CD4-positive, alpha-beta T cell (primary cell): ENCODE measurements around the gene MTM1. TPM values are rescaled to one million over a fixed set of nuclear protein-coding genes. Genes with fewer than 3 reads are reported as not detected.

Source experiments
- ATAC-seq: fragments of 200-7000 bp; cut with Tn5 transposase; one replicate; pipeline ENCODE4 v1.10.0; 2022; ENCODE audit warnings: mild to moderate bottlenecking; ENCODE audit not compliant: poor library complexity
- CTCF ChIA-PET: fragments of 350-600 bp; sonication (Branson Sonifier 250); formaldehyde crosslinking; loops from one replicate; lab custom pipeline; 2021; ENCODE audit warnings: antibody characterized with exemption, inconsistent platforms; lab: Charles Lee
- POLR2A ChIA-PET: fragments of 350-600 bp; sonication (Branson Sonifier 250); formaldehyde crosslinking; loops from one replicate; lab custom pipeline; 2021; ENCODE audit warnings: antibody characterized with exemption, inconsistent platforms; lab: Charles Lee
- DNase-seq, 14 experiments: peaks; one replicate each; pipeline ENCODE4 v3.0.0-alpha.2; 2013 to 2020; ENCODE audit warnings: mixed read lengths in 2 of 14
- H3K27ac ChIP-seq, 2 donors: one replicate each; pipeline versions ENCODE4 v1.5.1 to v1.7.0; 2013; ENCODE audit warnings: low read length in 2 of 2, low read depth in 1 of 2, mild to moderate bottlenecking in 1 of 2
- H3K27me3 ChIP-seq, 2 experiments: 1 replicate in 1 of 2; 2 replicates in 1 of 2; pipeline versions ENCODE4 v1.6.1 to v1.7.0; 2013; ENCODE audit warnings: low read length in 2 of 2, control low read depth in 1 of 2, mild to moderate bottlenecking in 1 of 2, moderate library complexity in 1 of 2; ENCODE audit not compliant: insufficient read depth in 2 of 2, control insufficient read depth in 1 of 2
- H3K36me3 ChIP-seq: one replicate; pipeline ENCODE4 v1.6.1; 2013; ENCODE audit warnings: low read length, control low read depth; ENCODE audit not compliant: insufficient read depth
- H3K4me1 ChIP-seq: one replicate; pipeline ENCODE4 v1.6.1; 2013; ENCODE audit warnings: low read length, control low read depth; ENCODE audit not compliant: insufficient read depth
- H3K4me3 ChIP-seq: one replicate; pipeline ENCODE4 v1.5.1; 2013; ENCODE audit warnings: mild to moderate bottlenecking, low read length, moderate library complexity
- H3K9me3 ChIP-seq, 2 experiments: 1 replicate in 1 of 2; 2 replicates in 1 of 2; pipeline versions ENCODE4 v1.6.1 to v1.7.0; 2013; ENCODE audit warnings: low read length in 2 of 2, mild to moderate bottlenecking in 2 of 2, control low read depth in 1 of 2, moderate library complexity in 1 of 2; ENCODE audit not compliant: control insufficient read depth in 1 of 2, insufficient read depth in 1 of 2
- H3K27ac Mint-ChIP-seq: one replicate; pipeline ENCODE4 v1.8.0; 2020; ENCODE audit warnings: mixed read lengths
- H3K27me3 Mint-ChIP-seq: one replicate; pipeline ENCODE4 v1.8.0; 2021; ENCODE audit warnings: mixed read lengths
- H3K36me3 Mint-ChIP-seq: one replicate; pipeline ENCODE4 v1.8.0; 2021; ENCODE audit warnings: low read depth, mixed read lengths
- H3K4me1 Mint-ChIP-seq: one replicate; pipeline ENCODE4 v1.8.0; 2021; ENCODE audit warnings: low read depth, mixed read lengths
- H3K4me3 Mint-ChIP-seq: one replicate; pipeline ENCODE4 v1.8.0; 2020; ENCODE audit warnings: mild to moderate bottlenecking, mixed read lengths
- H3K9me3 Mint-ChIP-seq: one replicate; pipeline ENCODE4 v1.8.0; 2020; ENCODE audit warnings: mixed read lengths
- CTCF ChIP-seq: fragments of 200-600 bp; IDR thresholded peaks from one replicate; pipeline ENCODE4 v1.8.0; 2022; ENCODE audit warnings: antibody characterized with exemption, mild to moderate bottlenecking
- intact Hi-C, 2 experiments: fragments of 100-400 bp; cut with DNase I in 1 of 2; cut with micrococcal nuclease in 1 of 2; formaldehyde crosslinking; loops; one replicate each; pipeline versions ENCODE4 v1.15.1 to v1.9.0; 2023 to 2025; cut with DNase I, micrococcal nuclease
- total RNA-seq, 174 experiments: library from RNA in 2 of 174; stranded (reverse) in 2 of 174; gene quantifications; one replicate each; pipeline ENCODE4 v1.2.3 and lab custom pipeline; 2021 to 2026

MTM1 gene
- total RNA-seq, 2 experiments from 2014 or later, result 20.6 to 26.9 TPM

- no peaks in the 10 kb centered on the region for H3K9me3 ChIP-seq
- ChIA-PET CTCF (no interaction called here), POLR2A (interaction anchor here (0.9 to 6.0 kb wide), 3 partner anchors 14 to 163 kb away, joined by 3 to 68 read pairs (median 5); no protein-coding TSS in a partner anchor)
- ATAC-seq (no peak), DNase-seq (no peak)
- H3K4me3 ChIP-seq, result no peak overlapping the region
- H3K4me3 Mint-ChIP-seq, result peak overlapping the region; percentile 98
- peaks cover 4% of the 10 kb centered on the region for H3K36me3 Mint-ChIP-seq
- H3K4me1 ChIP-seq, result peaks cover 49% of the 10 kb centered on the region
- TF ChIP-seq CTCF, result no peak
- H3K27me3 ChIP-seq, result no peaks in the 10 kb centered on the region
- no peaks in the 10 kb centered on the region for H3K9me3 Mint-ChIP-seq
- no peaks in the 10 kb centered on the region for H3K27me3 Mint-ChIP-seq
- H3K27ac Mint-ChIP-seq, result peak overlapping the region; percentile 95
- H3K36me3 ChIP-seq, result no peaks in the 10 kb centered on the region
- H3K4me1 Mint-ChIP-seq, result peaks cover 90% of the 10 kb centered on the region
- intact Hi-C loops, result loop anchor here (10.0 kb wide), 2 partner anchors 122 to 208 kb away; partner anchors contain the start of genes MAMLD1 (in 1 of the 2) and MTMR1 (in 1 of the 2)
- H3K27ac ChIP-seq, result peak overlapping the region in 1 of 2 donors; percentile 48
These were observed 4.7 kb downstream of the MTM1 start for GRCh38 chrX:150573106-150573505.

DNA sequence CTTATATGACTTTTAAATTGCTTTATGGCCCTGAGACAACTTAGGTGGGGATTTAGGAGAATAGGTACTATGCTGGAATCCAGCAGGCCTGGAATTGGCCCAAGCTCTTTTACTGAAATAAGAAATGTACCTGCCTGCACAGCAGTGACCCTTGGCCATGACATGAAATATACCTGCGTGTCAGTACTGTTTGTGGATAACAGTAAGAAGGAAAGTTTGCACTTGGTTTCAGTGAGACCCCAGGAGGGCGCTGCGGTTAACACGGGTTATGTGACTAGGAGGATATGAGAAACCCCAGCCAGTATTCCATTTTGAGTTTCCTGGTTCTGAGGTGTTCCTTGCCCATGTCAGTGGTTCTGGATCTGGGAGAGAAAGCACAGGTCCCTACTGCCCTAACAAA is 5.3 kb downstream of the MTM1 start:
- peak overlapping the region in 1 of 2 donors; percentile 48 for H3K27ac ChIP-seq
- H3K27me3 Mint-ChIP-seq, result no peaks in the 10 kb centered on the region
- H3K4me1 ChIP-seq, result peaks cover 53% of the 10 kb centered on the region
- H3K36me3 Mint-ChIP-seq, result peaks cover 10% of the 10 kb centered on the region
- ChIA-PET POLR2A (interaction anchor here (1.2 to 6.0 kb wide), 2 partner anchors 13 to 26 kb away, joined by 5 to 68 read pairs; no protein-coding TSS in a partner anchor), CTCF (no interaction called here)
- H3K4me3 ChIP-seq, result no peak overlapping the region
- no peak for TF ChIP-seq CTCF
- H3K36me3 ChIP-seq, result peaks cover 2% of the 10 kb centered on the region
- ATAC-seq, result no peak
- peak overlapping the region; percentile 98 for H3K4me3 Mint-ChIP-seq
- H3K27me3 ChIP-seq, result no peaks in the 10 kb centered on the region
- peak in 2 of 14 experiments; percentile 25 to 46 for DNase-seq
- peaks cover 96% of the 10 kb centered on the region for H3K4me1 Mint-ChIP-seq
- no peaks in the 10 kb centered on the region for H3K9me3 Mint-ChIP-seq
- intact Hi-C loops, result loop anchor here (10.0 kb wide), 2 partner anchors 121 to 209 kb away; partner anchors contain the start of genes MAMLD1 (in 1 of the 2) and MTMR1 (in 1 of the 2)
- H3K9me3 ChIP-seq, result no peaks in the 10 kb centered on the region
- peak overlapping the region; percentile 95 for H3K27ac Mint-ChIP-seq

DNA sequence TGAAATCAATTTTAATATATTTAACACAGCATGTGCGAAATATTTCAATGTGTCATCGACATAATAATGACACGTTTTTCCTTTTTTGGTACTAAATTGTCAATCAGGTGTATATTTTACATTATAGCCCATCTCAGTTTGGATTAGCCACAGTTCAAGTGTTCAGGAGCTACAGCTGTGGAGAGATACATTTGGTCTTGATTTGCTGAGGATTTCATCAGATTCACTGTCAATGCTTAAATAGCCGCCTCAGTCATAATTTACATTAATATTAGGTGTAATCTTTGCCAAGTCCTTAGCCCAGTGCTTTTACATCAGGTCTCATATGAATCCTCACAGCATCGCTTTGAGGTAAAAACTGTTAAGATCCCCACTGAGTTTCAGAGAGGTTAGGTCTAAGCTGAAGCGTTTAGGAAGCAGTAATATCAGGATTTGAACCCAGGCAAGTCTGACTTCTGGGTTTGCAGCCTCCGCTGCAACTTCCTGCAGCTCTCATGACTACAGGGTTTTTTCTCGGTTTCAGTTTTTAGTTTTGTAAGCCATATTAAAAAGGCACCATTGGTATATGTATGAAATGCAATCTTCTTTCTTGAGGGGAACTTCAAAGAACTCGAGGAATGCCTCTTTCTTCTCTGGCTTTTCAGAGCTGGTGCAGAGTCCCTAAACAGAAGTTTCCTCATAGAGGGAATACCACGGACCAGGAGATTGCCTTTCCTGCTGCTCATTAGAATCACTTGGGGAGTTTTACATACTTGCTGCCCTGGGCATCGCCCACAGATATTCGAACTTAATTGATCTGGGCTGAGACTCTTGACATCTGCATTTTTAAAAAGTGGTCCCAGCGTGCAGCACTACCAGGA is 6.4 kb downstream of the MTM1 start:
- TF ChIP-seq CTCF, result no peak
- DNase-seq (peak in 4 of 14 experiments; percentile 15 to 45 (median 28)), ATAC-seq (peak; percentile 24)
- H3K27me3 ChIP-seq, result no peaks in the 10 kb centered on the region
- peaks cover 52% of the 10 kb centered on the region for H3K4me1 ChIP-seq
- H3K36me3 ChIP-seq, result peaks cover 2% of the 10 kb centered on the region
- H3K9me3 Mint-ChIP-seq, result no peaks in the 10 kb centered on the region
- intact Hi-C loops, result loop anchor here (10.0 kb wide), 2 partner anchors 120 to 210 kb away; partner anchors contain the start of genes MAMLD1 (in 1 of the 2) and MTMR1 (in 1 of the 2)
- ChIA-PET CTCF (interaction anchor here (1.0 kb wide), 1 partner anchor 13 kb away, joined by 5 read pairs; no protein-coding TSS in a partner anchor), POLR2A (interaction anchor here (0.7 to 1.8 kb wide), 4 partner anchors 9 to 636 kb away, joined by 3 to 5 read pairs (median 3); partner anchors contain the start of gene MAMLD1)
- peaks cover 7% of the 10 kb centered on the region for H3K36me3 Mint-ChIP-seq
- peak overlapping the region; percentile 33 for H3K4me3 ChIP-seq
- peak overlapping the region in 1 of 2 donors; percentile 45 for H3K27ac ChIP-seq
- no peaks in the 10 kb centered on the region for H3K27me3 Mint-ChIP-seq
- H3K27ac Mint-ChIP-seq, result peak overlapping the region; percentile 95
- peak overlapping the region; percentile 98 for H3K4me3 Mint-ChIP-seq
- H3K4me1 Mint-ChIP-seq, result peaks cover 89% of the 10 kb centered on the region
- H3K9me3 ChIP-seq, result no peaks in the 10 kb centered on the region
